Peyer's patch (tissue), 4 donors: ENCODE results near the gene DYNLT3. TPM values are rescaled to one million over a fixed set of nuclear protein-coding genes. Genes with fewer than 3 reads are reported as not detected.

Experiments used
- DNase-seq, 3 donors: peaks; one replicate each; pipeline ENCODE4 v3.0.0-alpha.2; 2017 to 2019
- H3K27ac ChIP-seq, 4 donors: fragments of 200-600 bp; sonication (generic); one replicate each; pipeline ENCODE4 v1.5.1; 2016 to 2019
- H3K27me3 ChIP-seq, 2 donors: fragments of 200-600 bp; sonication (generic); one replicate each; pipeline ENCODE4 v1.5.1; 2019
- H3K36me3 ChIP-seq, 3 donors: fragments of 200-600 bp; sonication (generic); one replicate each; pipeline ENCODE4 v1.5.1; 2016 to 2019
- H3K4me1 ChIP-seq, 4 donors: fragments of 200-600 bp; sonication (generic); one replicate each; pipeline ENCODE4 v1.5.1; 2016 to 2019
- H3K4me3 ChIP-seq, 4 donors: fragments of 200-600 bp; sonication (generic); 1 replicate in 3 of 4; 2 replicates in 1 of 4; pipeline ENCODE4 v1.5.1; 2016 to 2019; ENCODE audit warnings: mild to moderate bottlenecking in 1 of 4
- H3K9me3 ChIP-seq, 4 donors: fragments of 200-600 bp; sonication (generic); one replicate each; pipeline ENCODE4 v1.5.1; 2016 to 2019; ENCODE audit warnings: mild to moderate bottlenecking in 1 of 4
- CTCF ChIP-seq, 6 experiments: fragments of 450-650 bp in 4 of 6; fragments of 200-600 bp in 2 of 6; sonication (generic) in 1 of 6; IDR thresholded peaks; one replicate each; pipeline ENCODE4 v1.5.1; 2017 to 2019; ENCODE audit warnings: antibody characterized with exemption in 6 of 6, mild to moderate bottlenecking in 3 of 6, moderate library complexity in 1 of 6
- POLR2A ChIP-seq, 2 donors: fragments of 450-650 bp; IDR thresholded peaks; one replicate each; pipeline ENCODE4 v1.5.1; 2017; ENCODE audit warnings: antibody characterized with exemption in 2 of 2, mild to moderate bottlenecking in 2 of 2, moderate library complexity in 2 of 2
- total RNA-seq, 4 donors: library from RNA; depleted of rRNA; stranded (reverse); fragments of >200 nt; gene quantifications; one replicate each; pipeline ENCODE4 v1.1.0, GENCODE V29; 2016

The DYNLT3 gene
- total RNA-seq, 4 donors from 2014 or later: 8.8 to 30.3 (median 23.5) TPM

GRCh38 chrX:37872303-37872655 lies 24.9 kb upstream of the DYNLT3 start:
- H3K36me3 ChIP-seq: no peaks in the 10 kb centered on the region

GRCh38 chrX:37871626-37872302 lies 24.4 kb upstream of the DYNLT3 start:
- DNase-seq: no peak
- no peak overlapping the region for H3K4me3 ChIP-seq
- H3K4me1 ChIP-seq: no peaks in the 10 kb centered on the region
- no peaks in the 10 kb centered on the region for H3K36me3 ChIP-seq
- TF ChIP-seq CTCF (IDR thresholded peaks at IDR 0.05) (no peak), POLR2A (IDR thresholded peaks at IDR 0.05) (no peak)
- no peaks in the 10 kb centered on the region for H3K9me3 ChIP-seq
- H3K27me3 ChIP-seq: no peaks in the 10 kb centered on the region
- H3K27ac ChIP-seq: no peak overlapping the region

More at GRCh38 chrX:37872303-37872655, 24.9 kb upstream of the DYNLT3 start:
- TF ChIP-seq CTCF (IDR thresholded peaks at IDR 0.05) (no peak), POLR2A (IDR thresholded peaks at IDR 0.05) (no peak)
- Histone ChIP-seq H3K27me3 (no peaks in the 10 kb centered on the region), H3K4me1 (no peaks in the 10 kb centered on the region), H3K9me3 (no peaks in the 10 kb centered on the region), H3K4me3 (no peak overlapping the region), H3K27ac (no peak overlapping the region)
- no peak for DNase-seq

- TF ChIP-seq POLR2A (IDR thresholded peaks at IDR 0.05): no peak
- TF ChIP-seq CTCF (IDR thresholded peaks at IDR 0.05): no peak
- Histone ChIP-seq H3K9me3 (no peaks in the 10 kb centered on the region), H3K36me3 (no peaks in the 10 kb centered on the region), H3K27me3 (no peaks in the 10 kb centered on the region), H3K4me3 (no peak overlapping the region), H3K27ac (no peak overlapping the region), H3K4me1 (no peaks in the 10 kb centered on the region)
- DNase-seq: no peak
Measured at GRCh38 chrX:37867536-37868153, 20.3 kb upstream of the DYNLT3 start.

- no peak overlapping the region for H3K4me3 ChIP-seq
- no peaks in the 10 kb centered on the region for H3K36me3 ChIP-seq
- DNase-seq: no peak
- no peaks in the 10 kb centered on the region for H3K9me3 ChIP-seq
- no peak overlapping the region for H3K27ac ChIP-seq
- H3K4me1 ChIP-seq: no peaks in the 10 kb centered on the region
- no peak for TF ChIP-seq CTCF (IDR thresholded peaks at IDR 0.05)
- TF ChIP-seq POLR2A (IDR thresholded peaks at IDR 0.05): no peak
- H3K27me3 ChIP-seq: no peaks in the 10 kb centered on the region
Measured at GRCh38 chrX:37863728-37864127, 16.4 kb upstream of the DYNLT3 start.

GRCh38 chrX:37862851-37863250 lies 15.5 kb upstream of the DYNLT3 start:
- no peak for DNase-seq
- H3K27me3 ChIP-seq: no peaks in the 10 kb centered on the region
- no peaks in the 10 kb centered on the region for H3K36me3 ChIP-seq
- H3K27ac ChIP-seq: no peak overlapping the region
- TF ChIP-seq POLR2A (IDR thresholded peaks at IDR 0.05): no peak
- no peak for TF ChIP-seq CTCF (IDR thresholded peaks at IDR 0.05)
- H3K4me3 ChIP-seq: no peak overlapping the region
- no peaks in the 10 kb centered on the region for H3K4me1 ChIP-seq
- H3K9me3 ChIP-seq: no peaks in the 10 kb centered on the region
